Prostate gland (tissue), 2 donors: ENCODE data around the gene SUGCT. TPM values are rescaled to one million over a fixed set of nuclear protein-coding genes. Genes with fewer than 3 reads are reported as not detected.

Experiments used
- DNase-seq: peaks from one replicate; pipeline ENCODE4 v3.0.0-alpha.2; 2019; ENCODE audit warnings: low spot score
- H3K27ac ChIP-seq, 2 donors: fragments of 200-600 bp; sonication (generic); 2 replicates each; pipeline ENCODE4 v1.5.1; 2017 to 2019
- H3K27me3 ChIP-seq: fragments of 200-600 bp; sonication (generic); replicated peaks from 2 replicates; pipeline ENCODE4 v1.5.1; 2019; ENCODE audit not compliant: insufficient read depth
- H3K36me3 ChIP-seq, 2 donors: fragments of 200-600 bp; sonication (generic); 1 replicate in 1 of 2; 2 replicates in 1 of 2; pipeline versions ENCODE4 v1.5.1 to v1.8.1; 2017 to 2019
- H3K4me1 ChIP-seq: fragments of 200-600 bp; sonication (generic); replicated peaks from 2 replicates; pipeline ENCODE4 v1.5.1; 2019
- H3K4me3 ChIP-seq, 2 donors: fragments of 200-600 bp; sonication (generic); 2 replicates each; pipeline ENCODE4 v1.5.1; 2017 to 2019
- H3K9me3 ChIP-seq: fragments of 200-600 bp; sonication (generic); 2 replicates; pipeline ENCODE4 v1.5.1; 2017
- CTCF ChIP-seq, 4 experiments: fragments of 200-600 bp in 2 of 4; fragments of 450-650 bp in 2 of 4; sonication (generic) in 2 of 4; IDR thresholded peaks; 1 replicate in 3 of 4; 2 replicates in 1 of 4; pipeline ENCODE4 v1.5.1; 2016 to 2019; ENCODE audit warnings: antibody characterized with exemption in 4 of 4, mild to moderate bottlenecking in 2 of 4, moderate library complexity in 2 of 4
- POLR2A ChIP-seq: fragments of 450-650 bp; IDR thresholded peaks from one replicate; pipeline ENCODE4 v1.6.1; 2016; ENCODE audit warnings: antibody characterized with exemption, mild to moderate bottlenecking
- POLR2AphosphoS5 ChIP-seq: sonication (generic); formaldehyde crosslinking; IDR thresholded peaks from one replicate; pipeline ENCODE4 v1.6.1; 2017; ENCODE audit warnings: antibody characterized with exemption
- WGBS: methylation state at CpG from one replicate; pipeline ENCODE4 v1.1.5; 2018; 5-methylcytosine and 5-hydroxymethylcytosine counted together
- intact Hi-C: fragments of 100-400 bp; cut with DNase I; formaldehyde crosslinking; loops from one replicate; pipeline ENCODE4 v1.14.2; 2022
- total RNA-seq, 2 donors: library from RNA; depleted of rRNA; stranded (reverse); fragments of >200 nt; gene quantifications; one replicate each; pipeline ENCODE4 v1.1.0, GENCODE V29; 2016

Gene SUGCT
- total RNA-seq, 2 donors from 2014 or later, result 2.2 to 3.2 TPM

- TF ChIP-seq POLR2AphosphoS5, result no peak
- no peak overlapping the region for H3K27ac ChIP-seq
- H3K4me3 ChIP-seq, result no peak overlapping the region
- no peaks in the 10 kb centered on the region for H3K9me3 ChIP-seq
- no peaks in the 10 kb centered on the region for H3K4me1 ChIP-seq
- no peaks in the 10 kb centered on the region for H3K27me3 ChIP-seq
- no peaks in the 10 kb centered on the region for H3K36me3 ChIP-seq
- intact Hi-C loops, result no loop called here
- WGBS, result 93% methylated on average over 5 of the region's 5 CpGs
- no peak for DNase-seq
These were observed 447.7 kb downstream of the SUGCT start for GRCh38 chr7:40582539-40582938.

- Histone ChIP-seq H3K27ac (no peak overlapping the region), H3K9me3 (no peaks in the 10 kb centered on the region), H3K4me1 (no peaks in the 10 kb centered on the region), H3K36me3 (no peaks in the 10 kb centered on the region), H3K27me3 (no peaks in the 10 kb centered on the region), H3K4me3 (no peak overlapping the region)
- WGBS, result 35% methylated on average over 5 of the region's 5 CpGs
- intact Hi-C loops, result no loop called here
- TF ChIP-seq CTCF (IDR thresholded peaks at IDR 0.05) (no peak), POLR2A (no peak), POLR2AphosphoS5 (no peak)
- DNase-seq, result no peak
These were observed 449.1 kb downstream of the SUGCT start for GRCh38 chr7:40583667-40584444.

- Histone ChIP-seq H3K27me3 (no peaks in the 10 kb centered on the region), H3K36me3 (no peaks in the 10 kb centered on the region), H3K4me1 (no peaks in the 10 kb centered on the region), H3K27ac (no peak overlapping the region), H3K4me3 (no peak overlapping the region), H3K9me3 (no peaks in the 10 kb centered on the region)
- DNase-seq, result no peak
- intact Hi-C loops, result no loop called here
- TF ChIP-seq POLR2A, result no peak
- no peak for TF ChIP-seq CTCF (IDR thresholded peaks at IDR 0.05)
- no peak for TF ChIP-seq POLR2AphosphoS5
- WGBS, result 89% methylated on average over 4 of the region's 4 CpGs
These were observed 450.0 kb downstream of the SUGCT start for GRCh38 chr7:40584667-40585433.

GRCh38 chr7:40586197-40586596 is 451.4 kb downstream of the SUGCT start:
- DNase-seq, result no peak
- Histone ChIP-seq H3K27me3 (no peaks in the 10 kb centered on the region), H3K4me3 (no peak overlapping the region), H3K36me3 (no peaks in the 10 kb centered on the region), H3K27ac (no peak overlapping the region), H3K9me3 (no peaks in the 10 kb centered on the region), H3K4me1 (no peaks in the 10 kb centered on the region)
- intact Hi-C loops, result no loop called here
- TF ChIP-seq POLR2AphosphoS5 (no peak), POLR2A (no peak)
- WGBS, result 87% methylated on average over 1 of the region's 1 CpG

- TF ChIP-seq CTCF (IDR thresholded peaks at IDR 0.05) (no peak), POLR2A (no peak), POLR2AphosphoS5 (no peak)
- H3K4me1 ChIP-seq, result no peaks in the 10 kb centered on the region
- no peak overlapping the region for H3K4me3 ChIP-seq
- no peak for DNase-seq
- H3K9me3 ChIP-seq, result no peaks in the 10 kb centered on the region
- H3K36me3 ChIP-seq, result no peaks in the 10 kb centered on the region
- no peak overlapping the region for H3K27ac ChIP-seq
- no peaks in the 10 kb centered on the region for H3K27me3 ChIP-seq
- intact Hi-C loops, result no loop called here
These were observed 452.6 kb downstream of the SUGCT start for GRCh38 chr7:40587419-40587818.
